B cell (primary cell): Measurements from ENCODE around the gene MTHFS. TPM values are rescaled to one million over a fixed set of nuclear protein-coding genes. Genes with fewer than 3 reads are reported as not detected.

Experiments
- ATAC-seq: fragments of 200-7000 bp; cut with Tn5 transposase; one replicate; pipeline ENCODE4 v1.10.0; 2021; ENCODE audit warnings: low read depth, mild to moderate bottlenecking, moderate number of reproducible peaks, moderate library complexity
- CTCF ChIA-PET: fragments of 350-600 bp; sonication (Branson Sonifier 250); formaldehyde crosslinking; loops from one replicate; lab custom pipeline; 2021; ENCODE audit warnings: antibody characterized with exemption, inconsistent platforms; lab: Charles Lee
- POLR2A ChIA-PET: fragments of 350-600 bp; sonication (Branson Sonifier 250); formaldehyde crosslinking; loops from one replicate; lab custom pipeline; 2021; ENCODE audit warnings: antibody characterized with exemption; lab: Charles Lee
- DNase-seq: peaks from one replicate; pipeline ENCODE4 v3.0.0; 2013
- H2AFZ ChIP-seq: 2 replicates; pipeline ENCODE4 v1.6.1; 2012; ENCODE audit warnings: mild to moderate bottlenecking, low read depth, low read length; ENCODE audit not compliant: insufficient read depth, poor library complexity, severe bottlenecking
- H3K27ac ChIP-seq, 2 donors: 1 replicate in 1 of 2; 2 replicates in 1 of 2; pipeline ENCODE4 v1.5.1; 2012 to 2013; ENCODE audit warnings: low read length in 2 of 2, mild to moderate bottlenecking in 2 of 2, moderate library complexity in 1 of 2
- H3K27me3 ChIP-seq, 4 experiments: fragments of 200-600 bp in 1 of 4; sonication (generic) in 1 of 4; replicated peaks in 1 of 4; 1 replicate in 2 of 4; 2 replicates in 2 of 4; pipeline versions ENCODE4 v1.6.1 to v1.7.0; 2013 to 2016; ENCODE audit warnings: low read length in 3 of 4, mild to moderate bottlenecking in 2 of 4, mixed read lengths in 1 of 4, moderate library complexity in 1 of 4; ENCODE audit not compliant: insufficient read depth in 4 of 4, control insufficient read depth in 3 of 4; ENCODE audit errors: control extremely low read depth in 1 of 4
- H3K36me3 ChIP-seq, 2 experiments: replicated peaks in 1 of 2; 1 replicate in 1 of 2; 2 replicates in 1 of 2; pipeline versions ENCODE4 v1.6.1 to v1.7.1; 2013; ENCODE audit warnings: low read length in 1 of 2; ENCODE audit not compliant: insufficient read depth in 2 of 2, control insufficient read depth in 1 of 2; ENCODE audit errors: control extremely low read depth in 1 of 2, extremely low read depth in 1 of 2
- H3K4me1 ChIP-seq, 2 donors: fragments of 200-600 bp in 1 of 2; sonication (generic) in 1 of 2; 1 replicate in 1 of 2; 2 replicates in 1 of 2; pipeline versions ENCODE4 v1.5.1 to v1.6.1; 2013 to 2017; ENCODE audit warnings: low read length in 2 of 2; ENCODE audit not compliant: control insufficient read depth in 2 of 2, insufficient read depth in 2 of 2
- H3K4me2 ChIP-seq: replicated peaks from 2 replicates; pipeline ENCODE3; 2012; ENCODE audit warnings: mild to moderate bottlenecking, low read depth, low read length; ENCODE audit not compliant: poor library complexity, severe bottlenecking
- H3K4me3 ChIP-seq, 5 experiments: fragments of 200-600 bp in 1 of 5; sonication (generic) in 1 of 5; 1 replicate in 3 of 5; 2 replicates in 2 of 5; pipeline versions ENCODE4 v1.5.1 to v1.7.0; 2011 to 2016; ENCODE audit warnings: low read length in 4 of 5, mild to moderate bottlenecking in 4 of 5, low read depth in 2 of 5, control low read depth in 1 of 5, moderate library complexity in 1 of 5; ENCODE audit not compliant: insufficient read depth in 1 of 5; ENCODE audit errors: control extremely low read depth in 1 of 5, extremely low read depth in 1 of 5
- H3K79me2 ChIP-seq: fragments of 200-600 bp; sonication (generic); one replicate; pipeline ENCODE4 v1.6.0; 2016; ENCODE audit warnings: low read length; ENCODE audit not compliant: control insufficient read depth, insufficient read depth
- H3K9ac ChIP-seq: fragments of 200-600 bp; sonication (generic); 2 replicates; pipeline ENCODE4 v1.6.1; 2017; ENCODE audit warnings: mild to moderate bottlenecking, low read length, moderate library complexity
- H3K9me3 ChIP-seq, 3 donors: one replicate each; pipeline versions ENCODE4 v1.6.1 to v1.7.1; 2013; ENCODE audit warnings: low read length in 2 of 3; ENCODE audit not compliant: control insufficient read depth in 2 of 3, insufficient read depth in 1 of 3; ENCODE audit errors: control extremely low read depth in 1 of 3
- H4K20me1 ChIP-seq: 2 replicates; pipeline ENCODE4 v1.6.0; 2012; ENCODE audit warnings: mild to moderate bottlenecking, low read length; ENCODE audit not compliant: insufficient read depth, control insufficient read depth, poor library complexity, severe bottlenecking
- H3K27ac Mint-ChIP-seq: one replicate; pipeline ENCODE4 v1.8.0; 2021; ENCODE audit warnings: mixed read lengths
- H3K27me3 Mint-ChIP-seq: one replicate; pipeline ENCODE4 v1.8.0; 2021; ENCODE audit warnings: mixed read lengths
- H3K4me1 Mint-ChIP-seq: one replicate; pipeline ENCODE4 v1.8.0; 2021; ENCODE audit warnings: mixed read lengths
- H3K4me3 Mint-ChIP-seq: one replicate; pipeline ENCODE4 v1.8.0; 2021; ENCODE audit warnings: mixed read lengths
- H3K9me3 Mint-ChIP-seq: one replicate; pipeline ENCODE4 v1.8.0; 2022; ENCODE audit warnings: mixed read lengths; ENCODE audit not compliant: insufficient read depth
- EZH2 ChIP-seq: IDR thresholded peaks from 2 replicates; pipeline ENCODE4 v1.6.1; 2012; ENCODE audit warnings: borderline replicate concordance, low read depth, mild to moderate bottlenecking, moderate library complexity, low read length; ENCODE audit not compliant: insufficient read depth, poor library complexity, severe bottlenecking
- WGBS: methylation state at CpG from one replicate; pipeline ENCODE4 v1.1.5; 2013; ENCODE audit warnings: missing lambda C conversion rate; ENCODE audit not compliant: insufficient coverage; 5-methylcytosine and 5-hydroxymethylcytosine counted together
- intact Hi-C: fragments of 100-400 bp; cut with micrococcal nuclease; formaldehyde crosslinking; loops from one replicate; pipeline ENCODE4 v1.10.0; 2022
- polyA plus RNA-seq: library from polyadenylated mRNA; depleted of rRNA; stranded (reverse); fragments of >200 nt; gene quantifications from 2 replicates; pipeline ENCODE4 v1.2.3, GENCODE V29; 2012
- total RNA-seq, 2 donors: library from RNA; stranded (reverse); fragments of 120-200 nt in 1 of 2; gene quantifications; 1 replicate in 1 of 2; 2 replicates in 1 of 2; pipeline versions ENCODE4 v1.2.3 to v1.2.4, GENCODE V29; 2013 to 2022
- TF ChIP-seq, protein P1 (sequence below): fragments of 200-600 bp; IDR thresholded peaks from one replicate; pipeline ENCODE4 v1.8.0; 2022; ENCODE audit warnings: antibody characterized with exemption, mild to moderate bottlenecking

MTHFS gene
- total and polyA plus RNA-seq, 2 donors (not counting 1 experiment from before 2014, with no cell fraction given), result 20.1 to 20.9 TPM

DNA sequence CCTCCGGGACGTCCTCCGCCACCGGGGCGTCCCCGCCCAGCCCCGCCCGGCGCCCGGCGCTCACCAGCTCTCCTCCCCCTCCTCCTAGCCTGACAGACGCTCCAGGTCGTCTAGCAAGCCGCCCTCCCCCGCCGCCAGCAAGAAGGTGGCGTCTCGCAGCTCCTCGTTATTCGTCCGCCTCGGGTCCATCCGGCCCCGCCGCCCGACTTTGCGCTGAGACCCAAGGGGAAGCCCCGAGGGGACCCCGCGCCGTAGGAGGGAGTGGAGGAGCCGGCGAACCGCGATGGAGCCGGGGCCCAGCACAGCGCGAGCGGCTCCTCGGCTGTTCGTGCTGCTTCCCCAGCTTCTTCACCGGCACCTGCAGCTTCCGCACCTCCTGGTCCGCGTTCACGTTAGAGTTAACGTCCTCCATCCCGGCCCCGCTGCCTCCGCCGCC is 26.3 kb upstream of the MTHFS start:
- Histone ChIP-seq H3K36me3 (peaks cover 7 to 17% of the 10 kb centered on the region in 2 experiments), H3K9me3 (peaks cover 3 to 46% (median 26%) of the 10 kb centered on the region in 3 donors), H3K79me2 (peaks cover 44% of the 10 kb centered on the region), H3K4me1 (peaks cover 14 to 15% of the 10 kb centered on the region in 2 donors), H3K27me3 (no peaks in the 10 kb centered on the region), H3K4me3 (peak overlapping the region; percentile 82 to 100 (median 97)), H3K9ac (peak overlapping the region; percentile 99), H2AFZ (peak overlapping the region; percentile 97), H4K20me1 (peaks cover 9% of the 10 kb centered on the region), H3K4me2 (peak overlapping the region; percentile 91), H3K27ac (peak overlapping the region; percentile 95 to 97)
- Mint-ChIP-seq H3K4me1 (peaks cover 30% of the 10 kb centered on the region), H3K27me3 (no peaks in the 10 kb centered on the region), H3K4me3 (peak overlapping the region; percentile 96), H3K27ac (peak overlapping the region; percentile 97), H3K9me3 (peaks cover 7% of the 10 kb centered on the region)
- WGBS, result under 1% methylated on average over 49 of the region's 51 CpGs
- intact Hi-C loops, result loop anchor here (1.0 kb wide), 7 partner anchors 14 to 229 kb away; partner anchors contain the start of genes BCL2A1, FAH, MTHFS and ZFAND6
- CTCF ChIA-PET, result interaction anchor here (0.9 to 1.9 kb wide), 10 partner anchors 8 to 137 kb away, joined by 3 to 9 read pairs (median 4); partner anchors contain the start of gene MTHFS
- ATAC-seq (peak; percentile 22), DNase-seq (no peak)
- TF ChIP-seq, protein P1, sequence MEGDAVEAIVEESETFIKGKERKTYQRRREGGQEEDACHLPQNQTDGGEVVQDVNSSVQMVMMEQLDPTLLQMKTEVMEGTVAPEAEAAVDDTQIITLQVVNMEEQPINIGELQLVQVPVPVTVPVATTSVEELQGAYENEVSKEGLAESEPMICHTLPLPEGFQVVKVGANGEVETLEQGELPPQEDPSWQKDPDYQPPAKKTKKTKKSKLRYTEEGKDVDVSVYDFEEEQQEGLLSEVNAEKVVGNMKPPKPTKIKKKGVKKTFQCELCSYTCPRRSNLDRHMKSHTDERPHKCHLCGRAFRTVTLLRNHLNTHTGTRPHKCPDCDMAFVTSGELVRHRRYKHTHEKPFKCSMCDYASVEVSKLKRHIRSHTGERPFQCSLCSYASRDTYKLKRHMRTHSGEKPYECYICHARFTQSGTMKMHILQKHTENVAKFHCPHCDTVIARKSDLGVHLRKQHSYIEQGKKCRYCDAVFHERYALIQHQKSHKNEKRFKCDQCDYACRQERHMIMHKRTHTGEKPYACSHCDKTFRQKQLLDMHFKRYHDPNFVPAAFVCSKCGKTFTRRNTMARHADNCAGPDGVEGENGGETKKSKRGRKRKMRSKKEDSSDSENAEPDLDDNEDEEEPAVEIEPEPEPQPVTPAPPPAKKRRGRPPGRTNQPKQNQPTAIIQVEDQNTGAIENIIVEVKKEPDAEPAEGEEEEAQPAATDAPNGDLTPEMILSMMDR, result no peak
- no peak for TF ChIP-seq EZH2
- POLR2A ChIA-PET, result interaction anchor here (0.6 to 2.2 kb wide), 13 partner anchors 9 to 229 kb away, joined by 3 to 35 read pairs (median 8); partner anchors contain the start of genes BCL2A1, MTHFS and ZFAND6
